Measurements from ENCODE around the gene NUCB1.

Gene NUCB1

GRCh38 chr19:48935864-48936263 is 35.8 kb downstream of the NUCB1 start:
- no peak for DNase-seq

GRCh38 chr19:48938256-48938655 is 38.1 kb downstream of the NUCB1 start:
- DNase-seq: no peak

- no peak for DNase-seq
Measured at GRCh38 chr19:48940902-48941301, 40.8 kb downstream of the NUCB1 start.

- no peak for DNase-seq
Measured at GRCh38 chr19:48943081-48943480, 43.0 kb downstream of the NUCB1 start.

- DNase-seq: no peak
Measured at GRCh38 chr19:48945415-48945814, 45.3 kb downstream of the NUCB1 start.

- no peak for DNase-seq
Measured at GRCh38 chr19:48945817-48946216, 45.7 kb downstream of the NUCB1 start.

- DNase-seq: no peak
Measured at GRCh38 chr19:48946463-48947257, 46.5 kb downstream of the NUCB1 start.

GRCh38 chr19:48947258-48947542 is 47.1 kb downstream of the NUCB1 start:
- DNase-seq: no peak

GRCh38 chr19:48950159-48950558 is 50.0 kb downstream of the NUCB1 start:
- DNase-seq: no peak

- DNase-seq: no peak
Measured at GRCh38 chr19:48950830-48951519, 50.9 kb downstream of the NUCB1 start.

GRCh38 chr19:48953141-48953540 is 53.0 kb downstream of the NUCB1 start:
- no peak for DNase-seq

- DNase-seq: no peak
Measured at GRCh38 chr19:48953990-48954594, 54.0 kb downstream of the NUCB1 start.

- DNase-seq: peak; percentile 96
Measured at GRCh38 chr19:48954595-48955307, 54.6 kb downstream of the NUCB1 start, which contains the start of gene BAX. Gene BAX, plus strand, starts transcription at chr19:48954875. Its CDS starts 54 bp downstream, at chr19:48954929.

GRCh38 chr19:48955308-48955958 is 55.3 kb downstream of the NUCB1 start:
- no peak for DNase-seq

- no peak for DNase-seq
Measured at GRCh38 chr19:48958006-48958405, 57.9 kb downstream of the NUCB1 start.

GRCh38 chr19:48959341-48960239 is 59.5 kb downstream of the NUCB1 start:
- DNase-seq: no peak

GRCh38 chr19:48961051-48961649 is 61.0 kb downstream of the NUCB1 start:
- DNase-seq: no peak

- no peak for DNase-seq
Measured at GRCh38 chr19:48961673-48962028, 61.5 kb downstream of the NUCB1 start.

- no peak for DNase-seq
Measured at GRCh38 chr19:48962029-48962848, 62.1 kb downstream of the NUCB1 start.

GRCh38 chr19:48962849-48963165 is 62.7 kb downstream of the NUCB1 start:
- DNase-seq: no peak
